Daoy (cell line): Measurements from ENCODE around the gene SELENON. TPM values are rescaled to one million over a fixed set of nuclear protein-coding genes. Genes with fewer than 3 reads are reported as not detected.

Experiments
- DNase-seq: peaks from one replicate; pipeline ENCODE4 v3.0.0-alpha.2; 2015; ENCODE audit warnings: low read depth
- total RNA-seq: library from RNA; depleted of rRNA; stranded (reverse); fragments of >200 nt; shearing (Covaris generic); gene quantifications from 2 replicates; pipeline ENCODE4 v1.2.3, GENCODE V29; 2014; rRNA removed

Gene SELENON, protein sequence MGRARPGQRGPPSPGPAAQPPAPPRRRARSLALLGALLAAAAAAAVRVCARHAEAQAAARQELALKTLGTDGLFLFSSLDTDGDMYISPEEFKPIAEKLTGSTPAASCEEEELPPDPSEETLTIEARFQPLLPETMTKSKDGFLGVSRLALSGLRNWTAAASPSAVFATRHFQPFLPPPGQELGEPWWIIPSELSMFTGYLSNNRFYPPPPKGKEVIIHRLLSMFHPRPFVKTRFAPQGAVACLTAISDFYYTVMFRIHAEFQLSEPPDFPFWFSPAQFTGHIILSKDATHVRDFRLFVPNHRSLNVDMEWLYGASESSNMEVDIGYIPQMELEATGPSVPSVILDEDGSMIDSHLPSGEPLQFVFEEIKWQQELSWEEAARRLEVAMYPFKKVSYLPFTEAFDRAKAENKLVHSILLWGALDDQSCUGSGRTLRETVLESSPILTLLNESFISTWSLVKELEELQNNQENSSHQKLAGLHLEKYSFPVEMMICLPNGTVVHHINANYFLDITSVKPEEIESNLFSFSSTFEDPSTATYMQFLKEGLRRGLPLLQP
- 12.2 and 16.9 TPM in 2 replicates for total RNA-seq

DNA sequence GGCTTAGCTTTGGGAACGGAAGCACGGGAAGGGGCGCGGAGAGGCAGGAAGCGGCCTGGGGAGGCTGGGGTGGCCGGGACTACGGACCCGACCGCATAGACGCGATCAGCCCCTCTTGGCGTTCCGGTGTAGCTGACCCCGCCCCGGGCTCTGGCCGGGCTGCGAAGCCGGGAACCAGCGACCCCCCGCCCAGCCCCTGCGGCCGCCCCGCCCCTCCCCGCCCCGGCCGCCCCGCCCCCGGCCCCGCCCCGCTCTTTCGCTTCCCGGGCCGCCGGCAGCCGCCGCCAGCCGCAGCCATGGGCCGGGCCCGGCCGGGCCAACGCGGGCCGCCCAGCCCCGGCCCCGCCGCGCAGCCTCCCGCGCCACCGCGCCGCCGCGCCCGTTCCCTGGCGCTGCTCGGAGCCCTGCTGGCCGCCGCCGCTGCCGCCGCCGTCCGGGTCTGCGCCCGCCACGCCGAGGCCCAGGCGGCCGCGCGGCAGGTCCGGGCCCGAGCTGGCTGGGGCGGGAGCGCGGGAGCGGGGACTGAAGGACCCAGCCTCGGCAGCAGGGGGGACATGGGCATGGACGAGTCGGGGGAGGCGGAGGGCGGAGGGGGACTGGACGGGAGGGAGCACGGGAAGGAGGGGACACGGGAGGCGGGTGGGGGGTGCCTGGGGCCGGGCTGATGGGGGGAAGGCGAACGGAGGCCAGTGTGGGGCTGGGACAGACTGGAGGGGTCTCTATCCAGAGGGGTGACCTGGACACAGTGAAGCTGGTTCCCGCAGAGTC is at the start of gene SELENON:
TSS of gene SELENON (plus strand) at position 259 of the 768 bp plus-strand sequence. CDS start at position 297, 38 bp downstream.
- peak; percentile 69 for DNase-seq

DNA sequence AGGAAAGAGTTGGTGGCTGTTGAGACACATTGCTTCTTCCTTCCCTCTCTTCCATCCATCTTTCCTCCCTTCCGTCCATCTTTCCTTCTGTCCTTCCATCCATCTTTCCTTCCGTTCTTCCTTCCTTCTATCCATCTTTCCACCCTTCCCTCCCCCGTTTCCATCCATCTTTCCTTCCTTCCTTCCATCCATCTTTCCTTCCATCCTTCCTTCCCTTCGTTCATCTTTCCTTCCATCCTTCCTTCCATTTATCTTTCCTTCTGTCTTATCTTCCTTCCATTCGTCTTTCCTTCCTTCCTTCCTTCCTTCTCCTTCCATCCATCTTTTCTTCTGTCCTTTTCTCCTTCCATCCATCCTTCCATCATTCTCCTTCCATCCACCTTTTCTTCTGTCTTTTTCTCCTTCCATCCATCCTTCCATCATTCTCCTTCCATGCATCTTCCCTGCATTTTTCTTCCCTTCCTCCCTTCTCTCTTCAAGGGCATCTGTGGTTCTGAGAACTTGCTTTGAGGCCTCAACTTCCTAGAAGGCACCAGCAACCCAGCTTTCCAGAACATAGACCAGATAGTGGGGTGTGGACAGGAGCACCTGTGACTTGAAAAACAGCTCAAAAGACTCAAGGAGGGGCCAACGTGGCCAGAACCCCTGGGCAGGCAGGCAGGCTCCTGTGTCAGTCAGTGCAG is 48.9 kb upstream of the SELENON start:
- DNase-seq: no peak

DNA sequence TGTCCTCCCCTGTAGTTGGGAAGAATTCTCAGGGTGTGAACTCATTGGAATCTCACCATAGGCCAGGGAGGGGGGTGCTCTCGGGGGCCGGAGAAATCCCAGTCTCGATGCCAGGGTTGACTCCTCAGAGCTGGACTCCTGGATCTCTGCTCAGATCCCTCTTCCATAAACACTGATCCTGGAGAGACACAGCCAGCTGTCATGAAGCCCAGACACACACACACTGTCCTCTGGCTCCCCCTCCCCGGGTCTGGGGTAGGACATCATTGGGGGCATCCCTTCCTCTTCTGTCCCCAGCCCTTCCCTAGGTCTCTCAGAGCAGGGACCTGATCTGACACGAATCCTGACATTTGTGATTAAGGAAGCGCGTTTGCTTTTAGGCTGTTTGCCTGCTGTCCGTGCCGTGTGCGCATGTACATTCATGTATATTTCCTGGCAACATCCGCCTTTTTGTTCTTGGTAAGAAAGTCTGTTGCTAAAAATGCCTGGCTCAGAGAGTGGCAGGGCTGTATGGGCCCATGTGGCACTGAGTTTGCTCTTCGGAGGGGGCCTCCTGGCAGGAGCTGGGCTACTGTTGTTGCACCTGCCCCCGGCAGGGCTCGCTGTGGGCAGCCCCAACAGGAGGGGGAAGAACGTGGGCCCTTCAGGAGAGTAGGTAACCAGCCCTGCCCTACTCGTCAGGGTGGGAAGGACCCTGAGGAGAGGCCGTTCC is 45.4 kb upstream of the SELENON start:
- no peak for DNase-seq

DNA sequence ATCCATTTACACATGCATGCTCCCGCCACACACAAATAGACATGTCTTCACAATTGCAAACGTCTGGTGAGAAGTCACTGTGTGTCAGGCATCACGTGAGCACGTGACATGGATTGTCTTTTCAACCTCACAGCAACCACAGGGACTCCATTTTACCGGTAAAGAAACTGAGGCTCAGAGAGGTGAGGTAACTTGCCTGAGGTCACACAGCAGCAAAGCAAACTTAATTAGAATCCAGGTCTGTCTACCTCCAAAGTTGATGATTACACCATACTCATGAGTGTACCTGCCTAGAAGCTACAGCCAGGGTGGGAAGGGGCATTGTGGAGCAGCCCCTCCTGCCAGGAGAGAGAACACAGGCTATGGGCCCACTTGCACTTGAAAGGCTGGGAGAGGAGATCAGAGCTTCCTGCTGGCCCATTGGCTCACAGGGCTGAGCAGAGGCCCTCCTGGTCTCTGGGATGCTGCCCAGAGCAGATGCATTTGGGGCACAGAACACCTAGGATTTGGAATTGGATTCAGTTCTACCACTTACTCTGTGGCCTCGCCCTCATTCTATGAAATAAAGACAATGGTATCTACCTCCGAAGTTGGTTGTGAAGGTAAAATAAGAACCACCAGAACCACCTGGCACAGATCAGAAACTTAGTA is 44.4 kb upstream of the SELENON start:
- no peak for DNase-seq

DNA sequence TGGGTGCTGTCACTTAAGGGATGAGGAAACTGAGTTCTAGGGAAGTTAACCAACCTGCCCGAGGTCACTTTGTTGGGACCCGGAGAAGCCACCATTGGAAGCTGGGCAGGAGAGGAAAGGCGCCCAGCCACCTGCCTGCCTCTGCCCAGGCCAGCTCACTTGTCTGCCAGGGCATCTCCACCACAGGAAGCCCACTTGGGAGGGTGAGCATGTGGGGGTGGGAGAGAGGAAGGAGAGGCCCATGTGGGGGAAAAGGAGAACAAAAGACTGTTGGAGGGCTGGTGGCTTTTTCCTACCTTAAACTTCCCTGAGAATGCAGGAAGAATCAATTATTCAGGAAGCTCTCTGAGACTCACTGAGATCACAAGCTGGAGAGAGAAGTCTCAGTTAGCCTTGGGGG is 43.8 kb upstream of the SELENON start:
- no peak for DNase-seq

DNA sequence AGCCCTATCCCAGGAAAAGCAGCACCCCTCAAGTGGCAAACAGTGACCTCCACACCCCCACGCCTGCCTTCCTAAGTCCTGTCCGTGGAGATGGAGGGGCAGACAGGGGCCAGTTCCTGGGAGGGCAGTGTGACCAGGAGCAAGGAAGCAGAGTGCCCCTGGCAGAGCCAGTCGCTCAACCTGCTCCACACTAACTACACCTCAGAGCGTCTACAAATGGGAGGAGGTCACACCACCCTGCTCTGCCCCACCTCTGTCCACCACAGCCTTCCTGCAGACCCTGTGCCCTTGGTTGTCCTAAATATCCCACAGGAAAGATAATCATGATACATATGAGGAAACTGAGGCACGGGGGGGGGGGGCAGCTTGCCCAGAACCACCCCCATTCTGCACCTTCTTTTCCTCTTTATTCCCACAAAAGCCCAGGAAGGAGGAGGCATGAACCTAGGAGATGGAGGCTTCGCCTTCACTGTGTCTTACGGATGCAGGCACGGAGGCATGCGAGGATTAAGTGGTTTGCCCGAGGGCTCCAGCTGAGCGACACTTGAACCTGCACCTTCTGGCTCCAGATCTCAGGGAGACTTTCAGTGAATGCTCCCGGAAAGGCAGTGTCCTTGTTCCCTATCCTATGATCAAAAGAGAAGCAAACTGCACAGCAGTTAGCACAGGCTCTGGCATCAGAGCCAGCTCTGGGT is 42.7 kb upstream of the SELENON start:
- no peak for DNase-seq

DNA sequence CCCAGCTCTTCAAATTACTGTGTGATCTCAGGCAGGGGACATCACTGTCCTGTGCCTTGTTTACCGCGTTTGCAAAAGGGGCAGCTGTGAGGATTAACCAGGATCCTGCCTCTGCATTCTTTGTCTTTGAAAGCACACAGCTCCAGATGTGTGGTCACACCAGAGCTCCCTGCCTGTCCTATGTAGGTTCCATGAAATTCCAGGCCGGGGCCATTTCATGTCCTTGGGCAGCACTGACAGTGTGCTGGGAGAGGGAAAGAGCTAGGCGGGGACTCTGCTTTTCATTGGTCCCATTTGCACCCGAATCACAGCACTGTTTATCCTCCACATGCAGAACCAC is 42.2 kb upstream of the SELENON start:
- DNase-seq: no peak

DNA sequence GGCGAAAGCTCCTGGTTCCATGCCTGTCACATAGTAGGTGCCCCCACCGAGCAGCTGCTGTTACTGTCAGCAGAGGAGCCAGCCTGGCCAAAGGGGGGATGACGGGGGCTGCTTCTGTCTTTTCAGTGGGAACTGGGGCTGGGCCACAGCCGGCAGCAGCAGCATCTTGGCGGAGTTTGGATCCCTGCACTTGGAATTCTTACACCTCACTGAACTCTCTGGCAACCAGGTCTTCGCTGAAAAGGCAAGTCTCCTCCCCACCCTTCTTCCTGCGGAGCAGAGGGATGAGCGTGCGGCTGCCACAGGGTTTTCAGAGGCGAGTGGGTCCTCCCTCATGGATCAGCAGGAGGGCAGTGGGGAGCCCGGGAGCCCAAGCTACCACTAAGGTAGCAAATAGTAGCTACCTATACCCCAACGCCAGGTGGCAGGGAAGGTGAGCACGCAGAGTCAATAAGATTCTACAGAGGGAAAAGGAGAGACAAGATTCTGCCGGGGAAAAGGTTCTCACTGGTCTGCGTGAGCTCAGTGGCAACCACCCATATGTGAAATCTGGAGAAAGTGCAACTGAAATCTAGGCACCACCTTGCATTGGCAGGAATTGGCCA is 41.4 kb upstream of the SELENON start:
- DNase-seq: no peak

DNA sequence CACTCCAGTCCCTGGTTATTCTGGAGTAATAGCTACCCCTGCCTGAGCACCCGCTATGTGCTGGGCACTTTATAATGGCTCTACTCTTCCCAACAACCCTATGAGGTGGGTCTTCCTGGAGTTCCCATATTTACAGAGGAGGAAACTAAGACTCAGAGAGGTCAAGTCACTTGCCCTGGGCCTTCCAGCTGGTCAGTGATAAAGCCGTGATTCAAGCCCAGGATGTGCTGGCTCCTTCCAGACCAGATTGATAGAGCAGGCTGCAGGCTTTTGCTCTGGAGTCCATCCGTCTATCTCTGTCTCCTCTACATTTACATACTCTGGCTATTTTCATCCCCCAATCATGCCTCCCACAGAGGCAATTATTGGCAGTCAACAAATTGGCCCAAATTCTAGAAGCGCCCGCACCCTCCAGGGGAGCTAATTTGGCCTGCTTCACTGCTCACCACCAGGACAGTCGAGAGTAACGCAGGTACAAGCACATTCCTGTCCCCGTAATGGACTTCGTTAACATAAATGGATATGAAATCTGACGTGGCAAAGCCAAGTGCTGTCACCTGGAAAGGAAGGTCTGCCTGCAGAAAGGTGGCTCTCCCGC is 39.8 kb upstream of the SELENON start:
- DNase-seq: no peak

DNA sequence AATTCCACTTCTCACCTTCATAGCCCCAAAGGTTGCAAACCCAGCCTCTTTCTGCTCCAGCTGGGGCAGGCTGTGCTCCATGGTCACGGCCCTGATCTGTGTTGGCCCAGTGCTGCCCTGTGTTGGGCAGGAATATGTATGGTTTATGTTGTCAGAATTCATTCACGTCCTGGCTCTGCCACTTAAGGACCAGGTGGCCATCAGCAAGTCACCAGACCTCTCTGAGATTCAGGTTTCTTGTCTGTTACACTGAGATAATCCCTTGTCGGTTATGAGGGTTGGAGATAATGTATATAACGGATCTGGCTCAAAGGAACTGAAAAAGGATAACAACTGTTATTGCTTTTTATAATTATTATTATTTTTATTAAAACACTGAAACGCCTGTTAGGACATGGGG is 39.1 kb upstream of the SELENON start:
- DNase-seq: no peak

DNA sequence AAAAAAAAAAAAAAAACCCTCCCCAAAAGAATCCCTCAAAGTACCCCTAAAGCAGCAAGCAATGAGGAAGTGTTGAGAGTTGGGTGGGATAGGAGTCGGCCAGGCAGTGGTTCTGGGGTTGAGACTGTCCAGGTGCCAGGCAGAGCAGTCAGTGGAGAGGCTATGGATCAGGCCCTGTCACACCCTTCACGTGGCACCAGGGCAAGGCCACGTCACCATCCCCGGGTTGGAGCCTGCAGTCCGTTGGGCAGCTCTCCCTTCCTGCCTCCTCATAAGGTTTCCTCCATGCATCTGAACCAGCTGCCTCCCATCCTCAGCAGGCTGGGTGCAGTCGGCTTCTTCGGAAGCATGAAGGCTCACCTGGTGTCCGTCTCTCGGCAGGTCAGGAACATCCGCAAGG is 36.5 kb upstream of the SELENON start:
- DNase-seq: no peak

DNA sequence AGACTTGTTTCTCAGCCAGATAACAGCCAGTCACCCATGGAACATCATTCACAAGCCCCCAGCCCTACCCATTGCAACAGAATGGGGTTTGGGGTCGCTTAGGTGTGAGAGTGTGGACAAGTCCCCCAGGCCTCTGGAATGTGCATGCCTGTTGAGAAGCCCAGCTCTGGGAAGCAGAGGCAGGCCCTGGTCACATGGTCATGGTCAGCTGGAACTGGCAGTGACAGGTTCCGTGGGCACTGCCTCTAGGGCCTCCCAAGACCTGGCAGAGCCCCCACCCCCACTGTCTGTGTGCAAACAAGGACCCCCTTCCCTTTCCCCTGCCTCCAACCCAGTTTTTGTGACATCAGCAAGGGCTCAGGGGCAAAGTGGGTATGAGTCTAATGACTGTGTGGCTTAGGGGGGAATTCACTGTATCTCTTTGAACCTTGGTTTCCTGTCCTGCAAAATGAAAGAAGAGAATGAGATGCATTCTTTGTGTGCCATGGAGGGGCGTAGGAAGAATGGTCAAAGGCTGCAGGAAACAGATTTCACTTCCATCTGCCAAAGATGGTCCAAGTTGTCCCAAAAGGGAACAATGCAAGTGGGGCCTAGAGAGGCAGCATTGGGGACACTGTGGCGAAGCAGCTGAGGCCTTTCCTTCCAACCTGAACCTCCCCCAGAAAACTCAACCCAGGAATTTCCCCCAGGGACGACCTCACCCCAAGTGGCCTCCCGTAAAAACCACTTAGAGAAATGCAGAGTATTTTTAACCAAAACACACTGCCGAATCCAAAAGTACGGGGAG is 34.7 kb upstream of the SELENON start:
- no peak for DNase-seq

DNA sequence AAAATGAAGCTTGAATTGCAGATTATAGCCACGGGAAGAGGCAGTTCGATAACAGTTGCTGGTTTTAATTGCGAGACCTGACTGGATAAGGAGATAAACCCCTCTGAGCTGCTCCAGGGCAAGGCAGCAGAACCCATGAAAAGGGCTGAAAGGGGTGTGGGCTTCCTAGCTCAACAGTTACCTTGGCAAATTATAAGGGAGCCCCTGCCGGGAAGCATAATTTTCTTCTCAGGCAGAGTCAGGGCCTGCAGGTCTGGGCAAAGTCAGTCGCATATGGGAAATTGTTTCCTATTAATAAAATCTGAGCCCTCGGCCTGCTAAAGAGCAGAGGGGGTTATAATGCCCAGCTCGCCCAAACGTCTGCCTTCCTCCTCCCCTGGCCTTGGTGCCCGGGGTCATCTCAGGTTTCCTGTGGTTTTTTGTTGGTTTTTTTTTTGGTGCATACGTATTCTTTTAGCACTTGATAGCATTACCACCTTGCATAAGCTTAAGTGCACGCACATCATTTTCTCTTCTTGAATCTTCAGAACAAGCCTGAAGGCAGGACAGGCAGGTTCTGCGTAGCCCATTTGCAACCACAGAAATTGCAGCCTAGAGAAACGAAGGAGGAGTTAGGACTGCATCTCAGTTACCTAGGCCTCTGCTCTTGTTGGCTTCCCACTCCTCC is 33.9 kb upstream of the SELENON start:
- DNase-seq: no peak

DNA sequence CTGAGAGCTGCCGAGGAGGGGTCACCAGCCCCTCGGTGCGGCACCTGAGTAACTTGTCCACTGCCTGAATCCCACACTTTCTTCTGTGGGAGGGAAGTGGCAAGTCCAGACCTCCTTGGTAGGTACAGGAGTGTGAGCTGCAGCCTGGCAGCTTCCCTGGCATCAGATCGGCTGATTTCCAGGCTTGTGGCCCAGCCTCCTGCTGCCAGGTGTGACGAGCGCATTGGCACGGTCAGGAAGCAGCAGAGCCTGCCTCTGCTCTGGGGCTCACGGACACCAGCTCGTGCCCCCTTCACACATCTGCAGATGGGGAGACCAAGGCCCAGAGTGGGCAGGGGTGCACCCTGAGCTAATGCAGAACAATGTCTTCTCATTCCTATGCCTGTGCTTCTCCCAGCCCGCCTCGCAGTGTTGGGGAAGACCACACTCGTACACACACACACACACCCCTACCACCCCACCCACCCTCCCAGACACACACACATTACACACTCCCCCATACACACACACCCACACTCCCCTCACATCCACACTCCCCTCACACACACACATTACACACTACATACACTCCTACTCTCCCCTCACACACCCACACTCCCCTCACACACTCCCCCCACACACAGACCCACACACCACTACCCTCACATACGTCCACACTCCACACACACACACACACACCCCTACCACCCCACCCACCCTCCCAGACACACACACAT is 33.1 kb upstream of the SELENON start:
- no peak for DNase-seq

DNA sequence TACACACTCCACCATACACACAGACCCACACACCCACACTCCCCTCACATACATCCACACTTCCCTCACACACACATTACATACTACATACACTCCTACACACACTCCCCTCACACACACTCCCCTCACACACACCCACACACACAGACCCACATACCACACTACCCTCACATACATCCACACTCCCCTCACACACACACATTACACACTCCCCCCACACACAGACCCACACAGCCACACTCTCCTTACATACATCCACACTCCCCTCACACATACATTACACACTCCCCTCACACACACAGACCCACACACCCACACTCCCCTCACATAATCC is 32.6 kb upstream of the SELENON start:
- no peak for DNase-seq

DNA sequence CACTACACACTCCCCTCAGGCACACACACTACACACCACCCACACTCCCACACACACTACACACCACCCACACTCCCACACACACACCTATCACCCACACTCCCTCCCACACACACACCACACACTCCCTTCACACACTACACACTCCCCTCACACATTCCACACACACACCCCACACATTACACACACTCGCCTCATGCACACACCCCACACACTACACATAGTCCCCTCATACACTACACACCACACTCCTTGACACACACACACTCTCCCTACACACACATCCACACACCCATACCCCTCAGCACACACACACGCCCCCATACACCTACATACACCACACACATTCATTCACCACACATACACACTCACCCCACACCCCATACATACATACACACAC is 31.0 kb upstream of the SELENON start:
- no peak for DNase-seq

DNA sequence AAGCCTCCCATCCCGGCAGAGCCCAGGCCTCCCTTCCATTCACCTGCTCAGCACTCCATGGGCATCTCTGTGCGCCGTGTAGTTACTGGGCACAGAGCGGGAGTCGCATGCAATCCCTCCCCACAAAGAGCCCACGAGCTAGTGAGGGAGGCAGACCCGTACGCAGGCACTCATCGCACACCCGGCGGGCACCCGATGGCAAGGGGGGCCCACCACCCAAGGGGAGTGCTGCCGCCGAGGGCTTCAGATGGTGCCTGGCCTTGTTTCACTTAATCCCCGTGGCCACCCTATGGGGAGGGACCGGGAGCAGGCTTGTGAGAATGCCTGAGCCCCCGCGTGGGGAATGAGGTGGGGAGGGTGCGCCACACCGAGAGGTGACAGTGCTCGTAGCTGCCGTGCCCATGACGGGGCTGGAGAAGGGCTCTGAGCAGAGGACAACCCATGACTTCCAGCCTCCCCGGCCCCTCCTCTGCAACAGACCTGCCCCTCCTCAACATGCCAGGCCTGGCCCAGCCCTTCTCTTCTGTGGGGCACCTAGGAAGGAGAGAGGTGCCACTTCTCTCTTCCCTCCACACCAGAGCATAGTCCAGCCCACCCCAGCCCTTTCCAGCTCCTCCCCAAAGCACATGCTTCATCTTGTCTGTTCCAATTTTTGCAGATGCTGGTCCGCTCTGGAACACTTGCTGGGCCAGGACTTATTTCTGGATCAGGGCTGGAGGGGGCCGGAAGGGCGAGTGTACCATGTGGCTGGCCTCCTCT is 30.2 kb upstream of the SELENON start:
- no peak for DNase-seq
